Stimulated activated naive CD8-positive, alpha-beta T cell treated with anti-CD3 and anti-CD28 coated beads, Interleukin-15, amount 100 ng/mL, for 72 hours (primary cell): Measurements from ENCODE around the gene EDN3.

ENCODE experiments used
- ATAC-seq: fragments of 150-1000 bp; cut with Tn5 transposase; 2 replicates; pipeline ENCODE4 v1.10.0; 2021; ENCODE audit warnings: mild to moderate bottlenecking, moderate library complexity
- DNase-seq, 2 donors: peaks; one replicate each; pipeline ENCODE4 v3.0.0; 2021 to 2022
- H3K27ac Mint-ChIP-seq, 2 donors: one replicate each; pipeline ENCODE4 v1.8.0; 2022; ENCODE audit warnings: mild to moderate bottlenecking in 2 of 2, mixed read lengths in 2 of 2, moderate library complexity in 2 of 2
- H3K27me3 Mint-ChIP-seq: one replicate; pipeline ENCODE4 v1.8.0; 2022; ENCODE audit warnings: mixed read lengths
- H3K4me1 Mint-ChIP-seq: one replicate; pipeline ENCODE4 v1.8.0; 2022; ENCODE audit warnings: mild to moderate bottlenecking, mixed read lengths
- H3K4me3 Mint-ChIP-seq, 2 donors: one replicate each; pipeline ENCODE4 v1.8.0; 2022; ENCODE audit warnings: mild to moderate bottlenecking in 2 of 2, mixed read lengths in 2 of 2, moderate library complexity in 1 of 2
- H3K9me3 Mint-ChIP-seq, 2 donors: one replicate each; pipeline ENCODE4 v1.8.0; 2022; ENCODE audit warnings: mixed read lengths in 2 of 2

Gene EDN3

DNA sequence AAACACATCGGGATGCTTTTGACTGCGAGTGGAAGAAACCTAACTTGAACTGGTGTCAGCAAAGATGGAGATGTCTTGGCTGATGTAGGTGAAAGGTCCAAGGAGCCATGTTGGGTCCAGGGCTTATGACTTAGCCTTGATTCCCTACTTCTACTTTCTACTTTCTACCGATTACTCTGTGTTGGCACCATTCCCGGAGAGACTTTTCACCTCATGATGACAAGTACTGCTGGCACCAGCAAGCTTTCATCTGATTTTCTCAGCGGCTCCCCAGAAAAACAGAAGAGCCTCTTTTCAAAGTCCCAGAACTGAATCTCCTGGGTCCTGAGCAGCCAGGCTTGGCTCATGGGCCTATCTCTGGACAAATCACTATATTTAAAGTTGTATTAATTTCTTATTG, 4.9 kb upstream of the EDN3 start:
- Mint-ChIP-seq H3K4me1 (no peaks in the 10 kb centered on the region), H3K27me3 (peaks cover 43% of the 10 kb centered on the region), H3K4me3 (no peak overlapping the region), H3K9me3 (no peaks in the 10 kb centered on the region), H3K27ac (no peak overlapping the region)
- DNase-seq (no peak), ATAC-seq (no peak)

DNA sequence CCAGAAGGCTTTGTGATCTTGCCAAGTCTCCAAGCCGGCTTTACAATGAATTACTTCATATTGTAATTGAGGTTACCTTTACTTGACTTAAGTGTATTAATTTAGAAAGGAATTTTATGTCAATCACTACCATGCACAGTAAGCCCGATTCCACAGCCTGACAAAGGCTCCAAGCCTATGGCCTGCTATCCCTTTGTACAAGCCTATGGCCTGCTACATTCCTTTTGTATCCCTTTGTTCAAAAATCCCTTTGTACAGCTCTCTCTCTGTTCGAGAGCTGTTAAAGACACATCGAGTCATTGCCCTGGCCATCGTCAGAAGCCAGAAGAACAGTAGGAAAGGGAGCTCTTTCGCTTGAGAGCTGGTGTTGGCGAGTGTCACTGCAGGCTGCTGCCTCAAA, 2.7 kb upstream of the EDN3 start:
- no peak for DNase-seq
- Mint-ChIP-seq H3K4me1 (no peaks in the 10 kb centered on the region), H3K9me3 (no peaks in the 10 kb centered on the region), H3K27ac (no peak overlapping the region), H3K4me3 (no peak overlapping the region), H3K27me3 (peaks cover 64% of the 10 kb centered on the region)
- no peak for ATAC-seq

DNA sequence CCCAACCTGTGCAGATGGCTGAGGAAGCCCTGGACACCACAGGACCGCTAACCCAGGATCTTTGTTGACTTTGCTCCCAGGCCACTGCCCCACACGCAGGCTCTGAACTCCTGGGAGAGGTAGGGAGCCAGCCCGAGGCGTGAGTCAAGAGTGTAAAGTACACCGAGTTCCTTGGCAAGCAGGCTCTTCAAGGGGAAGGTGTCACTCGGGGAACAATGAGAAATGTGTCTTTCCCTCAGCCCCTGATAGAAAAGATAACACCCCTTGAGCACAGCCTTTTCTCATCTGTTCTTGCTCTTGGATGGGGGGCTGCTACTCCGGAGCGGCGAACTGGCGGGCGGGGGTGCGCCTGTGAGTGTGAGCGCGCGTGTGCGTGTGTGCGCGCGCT, 472 bp upstream of the EDN3 start:
- Mint-ChIP-seq H3K4me3 (no peak overlapping the region), H3K27me3 (peaks cover 75% of the 10 kb centered on the region), H3K4me1 (peaks cover 6% of the 10 kb centered on the region)

DNA sequence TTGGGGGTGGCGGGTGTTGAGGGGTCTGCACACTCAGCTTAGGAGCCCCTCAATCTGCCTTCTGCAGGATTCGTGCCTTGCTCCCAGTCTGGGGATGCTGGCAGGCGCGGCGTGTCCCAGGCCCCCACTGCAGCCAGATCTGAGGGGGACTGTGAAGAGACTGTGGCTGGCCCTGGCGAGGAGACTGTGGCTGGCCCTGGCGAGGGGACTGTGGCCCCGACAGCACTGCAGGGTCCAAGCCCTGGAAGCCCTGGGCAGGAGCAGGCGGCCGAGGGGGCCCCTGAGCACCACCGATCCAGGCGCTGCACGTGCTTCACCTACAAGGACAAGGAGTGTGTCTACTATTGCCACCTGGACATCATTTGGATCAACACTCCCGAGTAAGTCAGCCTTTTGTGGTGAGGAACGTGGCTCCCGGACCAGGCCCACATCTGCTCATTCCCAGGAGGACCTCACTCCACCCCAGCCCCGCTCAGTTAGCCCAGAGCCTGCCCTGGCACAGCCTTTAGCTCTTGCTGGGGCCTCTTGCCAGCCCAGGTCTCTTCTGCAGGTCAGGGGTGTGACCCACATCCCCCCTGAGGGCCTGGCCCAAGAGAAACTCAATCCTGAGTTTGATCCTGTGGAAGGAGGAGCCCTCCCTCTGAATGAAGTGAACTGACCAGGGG, 1.1 kb downstream of the EDN3 start:
- no peak overlapping the region for H3K27ac Mint-ChIP-seq
- peaks cover 6% of the 10 kb centered on the region for H3K4me1 Mint-ChIP-seq
- ATAC-seq, result no peak
- H3K4me3 Mint-ChIP-seq, result no peak overlapping the region
- no peaks in the 10 kb centered on the region for H3K9me3 Mint-ChIP-seq
- no peak for DNase-seq
- H3K27me3 Mint-ChIP-seq, result peaks cover 77% of the 10 kb centered on the region

More for the DNA sequence above, 472 bp upstream of the EDN3 start:
- ATAC-seq (no peak), DNase-seq (no peak)
- Mint-ChIP-seq H3K9me3 (no peaks in the 10 kb centered on the region), H3K27ac (no peak overlapping the region)

DNA sequence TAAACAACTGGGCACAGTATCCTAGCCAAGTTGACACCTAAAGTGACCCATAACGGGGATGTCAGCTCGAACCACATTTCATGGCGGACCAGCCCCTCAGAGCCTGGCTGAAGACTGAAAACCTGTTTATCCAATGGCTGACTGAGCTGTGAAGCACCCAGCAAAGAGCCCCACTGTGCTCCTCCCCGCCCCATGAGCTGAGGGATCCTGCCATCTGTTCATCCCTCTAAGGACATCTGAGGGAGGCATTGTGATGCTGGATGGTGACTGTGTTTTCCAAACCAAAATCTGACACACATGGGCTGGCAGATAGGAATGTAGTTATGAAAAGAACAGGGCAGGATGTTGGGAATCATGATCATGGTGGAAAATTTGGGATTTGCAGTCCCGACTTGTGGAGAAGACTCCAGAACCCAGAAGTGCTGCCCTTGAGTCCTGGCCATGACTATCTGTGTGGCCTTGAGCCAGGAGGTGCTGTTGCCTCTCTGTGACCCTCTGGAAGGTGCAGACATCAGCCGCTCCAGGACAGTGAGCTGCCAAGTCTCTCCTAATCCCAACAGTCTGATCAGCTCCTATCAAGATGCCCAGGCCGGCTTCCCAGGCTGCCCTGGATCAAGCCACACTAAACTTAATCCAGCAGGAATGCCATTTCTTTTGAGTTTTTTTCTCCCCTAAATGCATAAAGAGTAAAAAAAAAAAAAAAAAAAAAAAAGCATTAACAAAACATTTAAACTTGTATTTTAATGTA, 5.7 kb downstream of the EDN3 start:
- no peak for ATAC-seq
- H3K9me3 Mint-ChIP-seq, result no peaks in the 10 kb centered on the region

DNA sequence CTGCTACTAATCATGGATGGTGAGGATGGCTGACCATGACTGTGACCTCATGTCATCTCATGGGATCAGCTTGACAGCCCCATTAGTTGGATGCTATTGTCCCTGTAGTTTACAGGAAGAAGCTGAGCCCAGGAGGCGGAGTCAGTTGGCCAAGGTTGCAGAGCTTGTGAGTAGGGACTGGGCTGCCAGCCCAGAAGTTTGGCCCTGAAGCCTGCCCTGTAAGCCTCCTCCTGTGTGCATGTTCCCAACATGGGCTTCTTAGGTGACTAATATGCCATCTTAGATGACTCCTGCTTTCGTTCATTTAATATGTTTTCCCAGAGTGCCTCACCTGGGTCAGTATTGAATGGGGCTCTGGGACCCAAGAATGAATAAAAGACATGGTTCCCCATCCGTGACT, 6.9 kb downstream of the EDN3 start:
- ATAC-seq, result no peak
- no peak overlapping the region for H3K27ac Mint-ChIP-seq
- no peaks in the 10 kb centered on the region for H3K9me3 Mint-ChIP-seq
- H3K4me1 Mint-ChIP-seq, result peaks cover 6% of the 10 kb centered on the region
- H3K27me3 Mint-ChIP-seq, result peaks cover 32% of the 10 kb centered on the region
- no peak overlapping the region for H3K4me3 Mint-ChIP-seq
- DNase-seq, result no peak

More for the DNA sequence above, 5.7 kb downstream of the EDN3 start:
- no peak for DNase-seq
- no peak overlapping the region for H3K4me3 Mint-ChIP-seq
- peaks cover 6% of the 10 kb centered on the region for H3K4me1 Mint-ChIP-seq
- peaks cover 44% of the 10 kb centered on the region for H3K27me3 Mint-ChIP-seq
- no peak overlapping the region for H3K27ac Mint-ChIP-seq

DNA sequence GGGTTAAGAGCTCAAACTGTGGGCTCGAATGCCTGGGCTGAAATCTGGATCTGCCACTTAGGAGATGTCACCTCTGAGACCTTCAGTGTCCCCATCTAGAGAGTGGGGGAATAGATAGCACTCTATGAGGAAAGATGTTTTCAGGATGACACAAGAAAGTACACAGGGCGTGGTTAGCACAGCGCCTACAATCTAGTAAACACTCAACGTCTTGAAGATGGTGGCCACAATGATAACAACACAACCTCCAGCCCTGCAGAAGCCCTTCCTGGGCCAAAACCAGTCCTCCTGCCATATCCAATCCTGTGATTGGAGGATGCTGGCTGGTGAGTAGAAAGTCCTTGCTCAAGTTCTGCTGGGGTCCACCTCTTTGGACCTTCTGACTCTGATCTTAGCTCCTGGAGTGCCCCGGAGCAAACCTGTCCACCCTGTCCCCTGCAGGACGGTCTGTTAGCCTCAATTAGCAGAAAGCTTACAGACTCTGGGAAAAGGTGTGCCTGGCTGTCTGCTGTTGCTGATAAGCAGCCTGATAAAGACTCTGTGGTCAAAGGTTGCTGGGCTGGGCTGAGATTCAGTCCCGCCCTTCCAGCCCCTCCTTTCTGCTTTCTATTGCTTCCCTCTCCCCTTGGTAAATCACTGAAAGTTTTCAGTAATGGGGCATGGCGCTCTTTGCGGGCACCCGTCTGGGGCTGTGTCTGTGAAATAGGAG, 8.2 kb downstream of the EDN3 start:
- Mint-ChIP-seq H3K27me3 (peaks cover 18% of the 10 kb centered on the region), H3K27ac (no peak overlapping the region), H3K4me3 (no peak overlapping the region), H3K4me1 (peaks cover 2% of the 10 kb centered on the region), H3K9me3 (no peaks in the 10 kb centered on the region)
- ATAC-seq, result no peak
- DNase-seq, result no peak

DNA sequence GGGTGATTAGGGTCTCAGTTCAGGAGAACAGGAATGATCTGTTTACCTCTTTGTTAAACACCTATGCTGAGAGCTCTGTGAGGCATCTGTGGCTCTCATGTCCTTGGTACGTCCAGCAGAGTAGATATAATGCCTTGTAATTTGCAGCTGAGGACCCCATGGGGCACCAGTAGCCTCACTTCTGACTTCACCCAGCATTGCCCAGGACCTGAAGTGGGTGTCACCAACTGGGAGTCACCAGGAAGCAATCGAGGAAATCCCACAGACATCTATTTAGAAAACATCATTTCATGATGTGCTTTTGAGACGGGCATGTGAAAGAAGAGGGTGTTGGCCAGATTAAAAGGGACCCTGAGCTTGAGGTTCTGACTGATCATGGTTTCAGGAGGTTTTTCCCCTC, 8.8 kb downstream of the EDN3 start:
- DNase-seq (no peak), ATAC-seq (no peak)
- Mint-ChIP-seq H3K27me3 (peaks cover 13% of the 10 kb centered on the region), H3K4me3 (no peak overlapping the region), H3K27ac (peak overlapping the region in 1 of 2 donors; percentile 12), H3K9me3 (no peaks in the 10 kb centered on the region), H3K4me1 (no peaks in the 10 kb centered on the region)

DNA sequence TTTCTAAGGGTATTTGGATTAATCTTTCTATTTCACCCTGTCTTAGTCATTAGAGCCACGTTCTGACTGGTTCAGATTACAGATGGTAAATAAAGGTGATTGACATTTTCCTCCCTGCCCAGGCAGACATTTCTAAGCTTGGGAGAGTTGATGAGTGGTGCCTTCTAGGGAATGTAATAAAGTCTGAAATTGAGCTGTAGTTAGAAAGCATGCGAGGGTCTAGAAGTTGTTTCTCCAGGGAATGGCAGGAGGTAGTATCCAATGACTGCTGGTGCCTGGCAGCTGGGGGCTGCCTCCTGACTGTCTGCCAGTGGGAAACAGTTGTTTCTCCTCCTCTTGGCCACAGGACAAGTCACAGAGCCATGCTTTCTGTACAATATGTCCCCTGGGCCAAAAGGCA, 14.6 kb downstream of the EDN3 start:
- H3K27ac Mint-ChIP-seq, result no peak overlapping the region
- no peak overlapping the region for H3K4me3 Mint-ChIP-seq
- H3K4me1 Mint-ChIP-seq, result no peaks in the 10 kb centered on the region
- H3K9me3 Mint-ChIP-seq, result no peaks in the 10 kb centered on the region
- DNase-seq (no peak), ATAC-seq (no peak)
- no peaks in the 10 kb centered on the region for H3K27me3 Mint-ChIP-seq

DNA sequence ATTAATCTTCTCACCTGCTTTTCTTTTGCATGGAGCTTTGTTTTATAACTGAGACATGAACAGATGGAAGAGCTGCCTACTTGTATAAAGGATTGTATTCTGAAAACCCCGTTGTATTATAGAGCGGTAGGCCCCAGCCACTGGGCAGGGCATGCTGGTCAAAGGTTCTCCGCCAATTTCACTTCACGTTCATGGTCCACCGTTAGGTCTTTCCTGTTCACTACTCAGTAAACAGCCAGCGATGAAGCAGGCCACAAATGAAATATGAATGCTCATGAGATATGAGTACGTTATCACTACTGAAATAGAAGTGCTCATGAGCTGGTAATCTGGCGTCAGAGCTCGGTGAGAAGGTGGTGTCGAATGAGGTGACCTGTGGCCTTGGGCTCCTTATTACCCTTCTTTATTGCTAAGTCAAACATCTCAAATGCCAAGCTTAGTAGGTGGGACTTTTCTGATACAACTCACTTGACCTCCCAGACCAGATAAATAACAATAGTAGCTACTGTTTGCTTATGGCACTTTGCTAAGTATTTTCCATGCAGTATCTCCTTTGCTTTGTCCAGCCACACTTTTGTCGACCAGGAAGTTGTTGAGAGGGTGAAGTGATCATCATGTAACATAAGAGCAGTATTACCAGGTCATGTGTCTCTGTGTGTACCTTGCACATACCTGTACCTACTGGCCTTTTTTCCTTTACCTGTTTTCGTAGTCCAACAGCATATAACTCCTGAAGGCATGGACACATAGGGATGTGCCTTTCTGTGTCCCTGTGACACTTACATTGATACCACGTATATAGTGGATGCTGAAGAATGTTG, 16.7 kb downstream of the EDN3 start:
- Mint-ChIP-seq H3K4me1 (no peaks in the 10 kb centered on the region), H3K9me3 (no peaks in the 10 kb centered on the region), H3K4me3 (no peak overlapping the region), H3K27me3 (no peaks in the 10 kb centered on the region), H3K27ac (no peak overlapping the region)
- DNase-seq, result no peak
- ATAC-seq, result no peak

DNA sequence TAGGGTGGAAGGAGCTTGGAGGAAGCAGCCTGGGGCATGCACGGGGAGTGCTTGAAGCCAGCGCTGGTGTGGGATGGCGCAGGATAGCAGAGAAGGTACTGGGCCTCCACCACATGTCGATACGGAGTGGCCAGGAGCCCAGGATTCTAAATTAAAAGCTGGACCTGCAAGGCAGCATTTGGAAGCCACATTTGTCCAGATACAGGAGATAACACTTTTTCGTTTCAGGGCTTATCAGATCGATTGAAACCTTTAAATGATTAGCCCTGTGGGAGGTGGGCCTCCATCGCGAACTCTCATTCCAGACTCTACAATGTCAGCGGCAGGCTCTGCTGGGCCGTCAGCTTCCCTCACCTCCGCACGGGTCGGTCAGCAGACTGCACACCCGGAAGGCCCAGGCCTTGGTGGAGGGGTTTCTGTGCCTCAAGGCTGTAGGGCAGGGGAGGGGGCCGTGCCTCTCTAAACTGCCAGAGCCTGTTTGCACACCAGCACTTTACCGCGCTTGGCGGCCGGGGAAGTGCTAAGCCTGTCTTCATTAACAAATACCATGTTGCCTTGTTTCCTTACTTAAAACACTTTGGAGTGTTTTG, 17.9 kb downstream of the EDN3 start:
- Mint-ChIP-seq H3K9me3 (no peaks in the 10 kb centered on the region), H3K4me1 (no peaks in the 10 kb centered on the region), H3K27ac (no peak overlapping the region), H3K4me3 (no peak overlapping the region), H3K27me3 (peaks cover 7% of the 10 kb centered on the region)
- no peak for DNase-seq
- ATAC-seq, result no peak

DNA sequence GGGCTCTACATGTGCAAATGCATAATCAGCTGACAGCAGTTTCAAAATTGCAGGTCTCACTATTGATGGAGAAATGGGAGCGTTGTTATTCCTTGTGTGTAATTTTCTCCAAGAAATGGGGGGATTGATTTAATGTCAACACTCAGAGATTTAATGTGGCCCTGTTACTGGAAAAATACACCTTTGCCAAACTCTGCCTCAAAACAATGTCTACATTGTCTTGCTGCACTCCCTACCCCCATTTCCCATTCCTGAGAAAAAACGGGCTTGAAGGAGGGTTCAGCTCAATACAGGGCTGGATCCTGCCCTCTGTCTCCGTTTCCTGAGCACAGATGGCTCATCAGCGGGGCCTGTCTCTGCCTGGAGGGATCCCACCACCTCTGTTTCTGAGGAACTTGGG, 18.4 kb downstream of the EDN3 start:
- H3K9me3 Mint-ChIP-seq, result no peaks in the 10 kb centered on the region
- H3K27me3 Mint-ChIP-seq, result peaks cover 7% of the 10 kb centered on the region
- ATAC-seq (no peak), DNase-seq (no peak)
- H3K4me3 Mint-ChIP-seq, result no peak overlapping the region
- no peak overlapping the region for H3K27ac Mint-ChIP-seq
- no peaks in the 10 kb centered on the region for H3K4me1 Mint-ChIP-seq

DNA sequence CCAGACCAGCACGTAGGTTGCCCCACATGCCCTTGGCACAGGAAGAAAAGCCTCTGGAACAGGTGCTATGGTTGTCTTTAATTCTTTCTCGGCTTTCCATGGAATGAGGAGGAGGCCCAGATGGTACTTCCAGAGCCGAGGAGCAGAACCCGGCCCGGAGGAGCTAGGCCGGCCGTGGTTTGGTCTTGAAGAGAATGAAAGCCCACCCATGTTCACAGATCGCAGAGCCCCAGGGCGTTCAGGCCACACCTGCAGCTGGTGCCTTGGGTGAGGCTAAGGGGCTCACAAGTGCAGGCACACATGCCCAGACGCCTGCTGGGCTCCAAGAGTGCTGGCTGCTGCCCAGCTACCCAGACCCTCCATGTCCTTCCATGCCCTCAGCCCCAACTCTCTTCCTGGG, 20.0 kb downstream of the EDN3 start:
- DNase-seq, result no peak
- no peak for ATAC-seq
- peaks cover 7% of the 10 kb centered on the region for H3K27me3 Mint-ChIP-seq
- no peak overlapping the region for H3K4me3 Mint-ChIP-seq
- H3K9me3 Mint-ChIP-seq, result no peaks in the 10 kb centered on the region
- H3K27ac Mint-ChIP-seq, result no peak overlapping the region
- H3K4me1 Mint-ChIP-seq, result no peaks in the 10 kb centered on the region

DNA sequence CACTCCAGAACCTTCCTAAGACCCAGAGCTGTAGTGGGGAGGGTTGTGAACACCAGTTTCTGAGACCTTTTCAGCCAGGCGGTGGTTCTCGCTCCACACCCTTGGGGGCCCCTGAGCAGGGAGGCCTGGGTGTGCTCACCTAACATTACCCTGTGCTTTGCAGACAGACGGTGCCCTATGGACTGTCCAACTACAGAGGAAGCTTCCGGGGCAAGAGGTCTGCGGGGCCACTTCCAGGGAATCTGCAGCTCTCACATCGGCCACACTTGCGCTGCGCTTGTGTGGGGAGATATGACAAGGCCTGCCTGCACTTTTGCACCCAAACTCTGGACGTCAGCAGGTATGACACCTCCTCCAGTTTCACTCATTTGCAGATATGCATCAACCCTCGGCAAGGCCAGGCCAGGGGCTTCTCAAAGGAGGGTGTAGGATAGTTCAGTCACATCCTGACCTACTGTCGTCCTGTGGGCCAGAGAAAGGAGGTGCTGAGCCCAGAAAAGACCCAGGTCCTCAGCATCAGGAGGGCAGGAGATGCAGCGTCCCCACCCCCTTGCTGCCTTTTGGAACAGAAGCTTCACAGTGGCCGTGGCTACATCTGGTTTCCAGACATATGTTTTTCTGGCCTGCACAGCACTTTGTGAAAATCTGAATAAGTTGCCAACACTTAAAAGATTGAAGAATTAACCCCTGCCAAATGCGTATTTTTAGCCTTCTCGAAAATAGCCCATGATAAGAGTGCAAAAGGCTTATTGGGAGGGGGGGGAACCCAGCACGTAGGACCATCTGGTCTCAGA, 20.6 kb downstream of the EDN3 start:
- Mint-ChIP-seq H3K9me3 (no peaks in the 10 kb centered on the region), H3K27ac (no peak overlapping the region), H3K4me3 (no peak overlapping the region), H3K4me1 (no peaks in the 10 kb centered on the region), H3K27me3 (peaks cover 7% of the 10 kb centered on the region)
- ATAC-seq (no peak), DNase-seq (no peak)

DNA sequence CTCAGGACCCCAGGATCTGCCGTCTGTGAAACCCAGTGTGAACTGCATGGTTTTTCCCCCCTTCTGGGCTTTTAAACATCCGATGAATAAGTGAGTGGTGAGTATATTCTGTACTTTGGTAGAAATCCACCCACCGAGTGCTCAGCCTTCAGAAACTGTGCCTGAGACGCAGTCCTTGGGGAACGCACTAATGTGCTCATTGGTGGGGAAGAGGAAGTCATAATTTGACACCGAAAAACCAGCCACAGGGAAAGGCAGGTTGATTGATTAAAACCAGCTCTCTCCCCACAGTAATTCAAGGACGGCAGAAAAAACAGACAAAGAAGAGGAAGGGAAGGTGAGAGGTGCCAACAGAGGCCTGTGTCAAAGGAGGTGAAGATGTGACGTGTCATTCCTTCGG, 21.7 kb downstream of the EDN3 start:
- DNase-seq (no peak), ATAC-seq (no peak)
- Mint-ChIP-seq H3K4me1 (no peaks in the 10 kb centered on the region), H3K4me3 (no peak overlapping the region), H3K9me3 (no peaks in the 10 kb centered on the region), H3K27me3 (peaks cover 7% of the 10 kb centered on the region), H3K27ac (peak overlapping the region in 1 of 2 donors; percentile 20)
